Stimulated activated CD8-positive, alpha-beta memory T cell treated with anti-CD3 and anti-CD28 coated beads, Interleukin-12 subunit alpha, Interleukin-12 subunit beta, amount 100 ng/mL, for 24 hours (primary cell): ENCODE measurements around the gene JRKL.
"Not testable (repeated sequence)": the region's sequence is repeated elsewhere in the genome, so short reads cannot be mapped to it uniquely, and the experiment has no call there.

Experiments
- DNase-seq: peaks from one replicate; pipeline ENCODE4 v3.0.0-alpha.2; 2020; ENCODE audit errors: extremely low read depth

The JRKL gene

GRCh38 chr11:96394773-96395172 lies 5.0 kb downstream of the JRKL start:
- no peak for DNase-seq

DNA sequence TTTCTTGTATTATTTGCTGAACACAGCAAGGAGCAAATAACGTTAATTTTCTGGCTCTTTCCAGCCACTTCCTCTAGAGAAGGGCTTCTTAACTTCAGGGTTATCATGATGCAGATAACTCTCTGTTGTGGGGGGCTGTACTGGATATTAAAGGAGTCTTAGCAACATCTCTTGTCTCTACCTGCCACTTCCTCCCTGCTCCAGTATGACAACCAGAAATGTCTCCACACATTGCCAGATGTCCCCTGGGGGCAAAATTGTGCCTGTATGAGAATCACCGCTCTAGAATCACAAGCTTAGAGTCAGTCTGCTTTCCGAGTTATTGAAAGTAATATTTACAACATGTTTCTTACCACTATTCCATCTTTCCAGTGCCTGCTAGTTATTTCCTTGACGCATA lies 6.8 kb downstream of the JRKL start:
- DNase-seq = no peak

- DNase-seq = no peak
Measured at GRCh38 chr11:96397863-96398262, 8.1 kb downstream of the JRKL start.

GRCh38 chr11:96400697-96401096 lies 10.9 kb downstream of the JRKL start:
- DNase-seq = no peak

DNA sequence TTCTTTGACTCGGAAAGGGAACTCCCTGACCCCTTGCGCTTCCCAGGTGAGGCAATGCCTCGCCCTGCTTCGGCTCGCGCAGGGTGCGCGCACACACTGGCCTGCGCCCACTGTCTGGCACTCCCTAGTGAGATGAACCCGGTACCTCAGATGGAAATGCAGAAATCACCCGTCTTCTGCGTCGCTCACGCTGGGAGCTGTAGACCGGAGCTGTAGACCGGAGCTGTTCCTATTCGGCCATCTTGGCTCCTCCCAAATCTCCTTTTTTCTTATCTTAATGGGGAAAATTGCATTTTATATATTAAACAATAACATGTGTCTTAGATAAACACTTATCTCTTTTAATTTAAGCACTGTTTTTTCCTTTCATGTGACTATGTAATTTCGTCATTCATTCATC lies 21.6 kb downstream of the JRKL start:
- DNase-seq = not testable (repeated sequence)

GRCh38 chr11:96412761-96413381 lies 23.1 kb downstream of the JRKL start:
- no peak for DNase-seq

DNA sequence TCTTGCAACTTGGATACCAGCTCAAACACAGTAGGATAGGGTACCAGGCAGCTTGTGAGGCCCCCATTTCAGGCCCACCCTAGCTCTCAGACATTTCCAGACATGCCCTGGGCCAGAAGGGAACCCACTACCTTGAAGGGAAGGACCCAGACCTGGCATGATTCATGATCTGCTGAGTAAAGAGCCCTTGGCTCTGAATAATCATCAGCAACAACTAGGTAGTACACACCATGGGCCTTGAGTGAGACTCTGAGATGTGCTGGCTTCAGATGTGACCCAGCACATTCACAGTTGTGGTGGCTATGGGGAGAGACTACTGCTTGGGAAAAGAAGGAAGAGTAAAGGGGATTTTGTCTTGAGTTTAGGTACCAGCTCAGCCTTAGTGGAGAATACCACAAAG lies 23.6 kb downstream of the JRKL start:
- no peak for DNase-seq

GRCh38 chr11:96424693-96425092 lies 34.9 kb downstream of the JRKL start:
- no peak for DNase-seq

DNA sequence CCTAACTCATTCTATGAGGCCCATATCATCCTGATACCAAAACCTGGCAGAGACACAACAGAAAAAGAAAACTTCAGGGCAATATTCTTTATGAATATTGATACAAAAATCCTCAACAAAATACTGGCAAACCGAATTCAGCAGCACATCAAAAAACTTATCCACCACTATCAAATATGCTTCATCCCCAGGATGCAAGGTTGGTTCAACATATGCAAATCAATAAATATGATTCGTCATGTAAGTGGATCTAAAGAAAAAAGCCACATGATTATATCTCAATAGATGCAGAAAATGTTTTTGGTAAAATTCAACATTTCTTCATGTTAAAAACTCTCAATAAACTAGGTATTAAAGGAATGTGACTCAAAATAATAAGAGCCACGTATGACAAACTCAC lies 40.9 kb downstream of the JRKL start:
- no peak for DNase-seq

GRCh38 chr11:96432654-96433053 lies 42.8 kb downstream of the JRKL start:
- not testable (repeated sequence) for DNase-seq
